HepG2 (cell line): ENCODE measurements around the gene NOTUM. TPM values are rescaled to one million over a fixed set of nuclear protein-coding genes. Genes with fewer than 3 reads are reported as not detected.

ENCODE experiments used
- AKAP8 ChIP-seq: sonication (generic); formaldehyde crosslinking; IDR thresholded peaks from 2 replicates; pipeline ENCODE4 v1.5.1; 2020; ENCODE audit warnings: mild to moderate bottlenecking, missing genetic modification reagents
- BCL6 ChIP-seq: IDR thresholded peaks from 2 replicates; pipeline ENCODE4 v1.6.1; 2016; ENCODE audit warnings: missing genetic modification reagents, missing compliant biosample characterization
- BRCA1 ChIP-seq: sonication (generic); formaldehyde crosslinking; IDR thresholded peaks from 2 replicates; pipeline ENCODE4 v1.4.0; 2020; ENCODE audit warnings: missing genetic modification reagents
- CEBPB ChIP-seq: IDR thresholded peaks from 2 replicates; pipeline ENCODE4 v1.6.1; 2011; ENCODE audit warnings: low read depth, low read length, improper control_type of control experiment, borderline replicate concordance
- ESRRA ChIP-seq: sonication (generic); formaldehyde crosslinking; IDR thresholded peaks from 2 replicates; pipeline ENCODE4 v1.5.1; 2020; ENCODE audit warnings: mild to moderate bottlenecking, low read depth, missing genetic modification reagents
- HDAC2 ChIP-seq: sonication (generic); formaldehyde crosslinking; IDR thresholded peaks from 2 replicates; pipeline ENCODE4 v1.4.0; 2020; ENCODE audit warnings: missing genetic modification reagents
- HMG20A ChIP-seq: IDR thresholded peaks from 2 replicates; pipeline ENCODE4 v1.6.1; 2016; ENCODE audit warnings: borderline replicate concordance
- IRF2 ChIP-seq: IDR thresholded peaks from 2 replicates; pipeline ENCODE4 v1.6.1; 2018; ENCODE audit warnings: missing genetic modification reagents, missing compliant biosample characterization
- MAZ ChIP-seq, 2 experiments: sonication (generic) in 1 of 2; formaldehyde crosslinking in 1 of 2; IDR thresholded peaks; 2 replicates each; pipeline versions ENCODE4 v1.5.0 to v1.6.1; 2012 to 2020; ENCODE audit warnings: low read depth in 2 of 2, mild to moderate bottlenecking in 2 of 2, borderline replicate concordance in 1 of 2, improper control_type of control experiment in 1 of 2, low read length in 1 of 2, missing genetic modification reagents in 1 of 2, moderate library complexity in 1 of 2
- MEIS2 ChIP-seq: sonication (generic); formaldehyde crosslinking; IDR thresholded peaks from 2 replicates; pipeline ENCODE4 v1.9.0; 2021; ENCODE audit warnings: mild to moderate bottlenecking, missing genetic modification reagents
- NCOA5 ChIP-seq: sonication (generic); formaldehyde crosslinking; IDR thresholded peaks from 2 replicates; pipeline ENCODE4 v1.4.0; 2020; ENCODE audit warnings: missing genetic modification reagents
- NFE2L1 ChIP-seq: sonication (generic); formaldehyde crosslinking; IDR thresholded peaks from 2 replicates; pipeline ENCODE4 v1.4.0; 2020; ENCODE audit warnings: missing genetic modification reagents, mild to moderate bottlenecking, borderline replicate concordance
- NR2F1 ChIP-seq, 2 experiments: fragments of 450-650 bp in 1 of 2; formaldehyde crosslinking in 1 of 2; IDR thresholded peaks; 2 replicates each; pipeline versions ENCODE4 v1.5.0 to v1.6.1; 2016 to 2020; ENCODE audit warnings: mild to moderate bottlenecking in 1 of 2, missing compliant biosample characterization in 1 of 2, missing genetic modification reagents in 1 of 2, moderate library complexity in 1 of 2
- POLR2A ChIP-seq, 2 experiments: IDR thresholded peaks; 2 replicates each; pipeline ENCODE4 v1.6.1; 2011; ENCODE audit warnings: low read depth in 2 of 2, low read length in 2 of 2, mild to moderate bottlenecking in 1 of 2, moderate library complexity in 1 of 2; ENCODE audit not compliant: insufficient read depth in 1 of 2
- ZNF10 ChIP-seq: sonication (generic); formaldehyde crosslinking; IDR thresholded peaks from 2 replicates; pipeline ENCODE4 v1.4.0; 2020; ENCODE audit warnings: mild to moderate bottlenecking, low read depth, missing genetic modification reagents, borderline replicate concordance
- ZNF232 ChIP-seq: sonication (generic); formaldehyde crosslinking; IDR thresholded peaks from 2 replicates; pipeline ENCODE4 v1.4.0; 2020; ENCODE audit warnings: missing genetic modification reagents, borderline replicate concordance
- ZNF263 ChIP-seq: sonication (generic); formaldehyde crosslinking; IDR thresholded peaks from 2 replicates; pipeline ENCODE4 v1.4.0; 2020; ENCODE audit warnings: missing genetic modification reagents
- ZNF530 ChIP-seq: sonication (generic); formaldehyde crosslinking; IDR thresholded peaks from 2 replicates; pipeline ENCODE4 v1.5.0; 2020; ENCODE audit warnings: low read depth, mild to moderate bottlenecking, missing genetic modification reagents
- ZNF550 ChIP-seq: sonication (generic); formaldehyde crosslinking; IDR thresholded peaks from 2 replicates; pipeline ENCODE4 v1.4.0; 2020; ENCODE audit warnings: mild to moderate bottlenecking, missing genetic modification reagents, borderline replicate concordance
- ZNF775 ChIP-seq: sonication (generic); formaldehyde crosslinking; IDR thresholded peaks from 2 replicates; pipeline ENCODE4 v1.4.0; 2020; ENCODE audit warnings: missing genetic modification reagents, mild to moderate bottlenecking, moderate library complexity, borderline replicate concordance
- ZNF780A ChIP-seq: sonication (generic); formaldehyde crosslinking; IDR thresholded peaks from 2 replicates; pipeline ENCODE4 v1.8.0; 2022; ENCODE audit warnings: mild to moderate bottlenecking, missing genetic modification reagents, moderate library complexity
- ZSCAN31 ChIP-seq: sonication (generic); formaldehyde crosslinking; IDR thresholded peaks from 2 replicates; pipeline ENCODE4 v1.5.0; 2020; ENCODE audit warnings: low read depth, mild to moderate bottlenecking, missing genetic modification reagents
- polyA plus RNA-seq, 8 experiments: library from polyadenylated mRNA; depleted of rRNA in 3 of 8; stranded (reverse) in 7 of 8; unstranded in 1 of 8; fragments of >200 nt; fragmentation: Illumina TruSeq in 4 of 8; extraction: Trizol in 4 of 8; gene quantifications; 2 replicates each; pipeline versions ENCODE4 v1.2.1 to v1.2.3, GENCODE V29; 2011 to 2016; ENCODE audit warnings: low read depth in 4 of 8, missing spikeins in 1 of 8, mixed read lengths in 1 of 8; ENCODE audit not compliant: insufficient read depth in 1 of 8
- total RNA-seq, 5 experiments: library from RNA; depleted of rRNA; stranded (reverse); fragments of >200 nt; fragmentation: Illumina TruSeq; extraction: Trizol; gene quantifications; 2 replicates each; pipeline ENCODE4 v1.2.3, GENCODE V29; 2016; ENCODE audit warnings: low read depth in 1 of 5
- TF ChIP-seq, protein P1 (sequence below): sonication (generic); formaldehyde crosslinking; IDR thresholded peaks from 2 replicates; pipeline ENCODE4 v1.8.1; 2023; ENCODE audit warnings: mild to moderate bottlenecking, moderate library complexity, missing genetic modification reagents
- TF ChIP-seq, protein P2 (sequence below): sonication (generic); formaldehyde crosslinking; IDR thresholded peaks from 2 replicates; pipeline ENCODE4 v1.5.0; 2020; ENCODE audit warnings: missing genetic modification reagents
- TF ChIP-seq, protein P3 (sequence below): sonication (generic); formaldehyde crosslinking; IDR thresholded peaks from 2 replicates; pipeline ENCODE4 v1.4.0; 2020; ENCODE audit warnings: mild to moderate bottlenecking, missing genetic modification reagents

The NOTUM gene
- total and polyA plus RNA-seq, 2 of the 13 experiments (the other 11 are each of a cell fraction or from before 2014, with no cell fraction given), result 150 to 160 TPM

DNA sequence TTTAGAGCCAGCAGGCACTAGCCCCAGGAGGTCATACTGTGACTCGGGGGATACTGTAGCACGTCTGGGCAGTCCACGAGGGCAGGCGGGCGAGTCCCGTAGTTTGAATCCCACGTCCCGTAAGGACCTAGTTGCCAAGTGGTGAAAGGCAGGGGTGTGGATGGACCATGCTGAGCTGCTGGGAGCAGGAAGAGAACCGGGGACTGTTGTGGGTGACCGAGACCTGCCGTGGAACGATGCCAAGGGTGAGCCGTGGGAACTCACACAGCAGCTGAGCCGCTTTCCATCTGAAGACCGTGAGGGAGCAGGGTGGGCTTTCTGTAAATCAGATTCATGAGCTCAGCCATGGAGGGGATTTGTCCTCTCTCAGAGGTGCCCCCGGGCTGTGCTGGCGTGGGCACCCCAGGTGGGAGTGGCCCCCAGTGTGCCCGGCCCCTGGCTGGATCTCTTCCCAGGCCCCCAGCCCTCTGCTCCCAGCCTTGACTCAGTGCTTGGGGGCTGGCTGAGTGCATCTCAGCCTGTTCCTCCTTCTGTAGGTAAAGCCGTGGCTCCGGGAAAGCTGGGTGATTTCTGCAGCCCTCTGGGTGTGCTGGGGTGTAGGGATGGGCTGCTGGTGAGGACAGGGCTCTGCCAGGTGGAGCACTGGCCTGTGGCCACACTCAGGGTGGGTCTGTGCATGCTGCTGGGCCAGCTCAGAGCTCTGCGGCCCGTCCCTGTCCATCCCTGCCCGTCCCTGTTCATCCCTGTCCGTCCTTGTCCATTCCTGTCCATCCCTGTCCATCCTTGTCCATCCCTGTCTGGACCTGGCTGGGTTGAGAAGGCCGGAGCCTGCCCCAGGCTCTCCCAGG lies 30.1 kb upstream of the NOTUM start (continued):
- TF ChIP-seq ZNF530 (CRISPR knock-in tag) (no peak), MAZ (IDR thresholded peaks at IDR 0.05; ENCODE audit: borderline replicate concordance, low read depth, low read length) (no peak), MAZ (CRISPR knock-in tag; IDR thresholded peaks at IDR 0.05; ENCODE audit: low read depth) (no peak), NCOA5 (CRISPR knock-in tag) (no peak), ZNF232 (0 out of 2 replicates have a peak, but pooled peaks have one; percentile 3), ZNF550 (CRISPR knock-in tag) (peak; percentile 86; the same call in 1 of the 2 replicates), HDAC2 (CRISPR knock-in tag) (no peak), BCL6 (no peak), HMG20A (no peak), NFE2L1 (CRISPR knock-in tag) (0 out of 2 replicates have a peak, but pooled peaks have one; percentile 66), ZNF263 (peak; percentile 58; the same call in 1 of the 2 replicates), NR2F1 (CRISPR knock-in tag; IDR thresholded peaks at IDR 0.05) (no peak; a peak in 1 of 4 replicates), POLR2A (IDR thresholded peaks at IDR 0.05; ENCODE audit: insufficient read depth in 1 of 2, low read depth in 2 of 2, low read length in 2 of 2) (no peak), MEIS2 (peak; percentile 7; the same call in 1 of the 2 replicates), AKAP8 (CRISPR knock-in tag) (peak; percentile 30), ZNF10 (CRISPR knock-in tag) (0 out of 2 replicates have a peak, but pooled peaks have one; percentile 67), ZNF780A (CRISPR knock-in tag) (0 out of 2 replicates have a peak, but pooled peaks have one; percentile 2), ZSCAN31 (CRISPR knock-in tag) (no peak), ESRRA (CRISPR knock-in tag) (peak; percentile 47), ZNF775 (CRISPR knock-in tag) (no peak), BRCA1 (CRISPR knock-in tag) (peak; percentile 19; the same call in 1 of the 2 replicates), IRF2 (CRISPR knock-in tag) (no peak), CEBPB (no peak)
- TF ChIP-seq, protein P1, sequence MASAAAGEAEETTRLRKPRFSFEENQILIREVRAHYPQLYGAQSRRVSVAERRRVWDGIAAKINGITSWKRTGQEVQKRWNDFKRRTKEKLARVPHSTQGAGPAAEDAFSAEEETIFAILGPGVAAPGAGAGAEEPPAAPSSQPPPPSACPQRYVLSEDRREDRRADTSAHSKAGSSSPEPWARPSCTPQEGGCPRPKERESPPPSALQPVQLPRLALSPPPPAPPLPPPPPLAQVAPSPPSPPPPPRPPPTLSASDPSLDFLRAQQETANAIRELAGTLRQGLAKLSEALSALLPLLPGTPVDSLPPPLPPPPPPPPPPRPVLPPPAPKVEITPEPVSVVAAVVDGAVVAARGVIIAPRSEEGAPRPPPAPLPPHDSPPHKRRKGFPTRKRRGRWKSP (CRISPR knock-in tag), result no peak
- TF ChIP-seq, protein P2, sequence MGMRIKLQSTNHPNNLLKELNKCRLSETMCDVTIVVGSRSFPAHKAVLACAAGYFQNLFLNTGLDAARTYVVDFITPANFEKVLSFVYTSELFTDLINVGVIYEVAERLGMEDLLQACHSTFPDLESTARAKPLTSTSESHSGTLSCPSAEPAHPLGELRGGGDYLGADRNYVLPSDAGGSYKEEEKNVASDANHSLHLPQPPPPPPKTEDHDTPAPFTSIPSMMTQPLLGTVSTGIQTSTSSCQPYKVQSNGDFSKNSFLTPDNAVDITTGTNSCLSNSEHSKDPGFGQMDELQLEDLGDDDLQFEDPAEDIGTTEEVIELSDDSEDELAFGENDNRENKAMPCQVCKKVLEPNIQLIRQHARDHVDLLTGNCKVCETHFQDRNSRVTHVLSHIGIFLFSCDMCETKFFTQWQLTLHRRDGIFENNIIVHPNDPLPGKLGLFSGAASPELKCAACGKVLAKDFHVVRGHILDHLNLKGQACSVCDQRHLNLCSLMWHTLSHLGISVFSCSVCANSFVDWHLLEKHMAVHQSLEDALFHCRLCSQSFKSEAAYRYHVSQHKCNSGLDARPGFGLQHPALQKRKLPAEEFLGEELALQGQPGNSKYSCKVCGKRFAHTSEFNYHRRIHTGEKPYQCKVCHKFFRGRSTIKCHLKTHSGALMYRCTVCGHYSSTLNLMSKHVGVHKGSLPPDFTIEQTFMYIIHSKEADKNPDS, result 0 out of 2 replicates have a peak, but pooled peaks have one; percentile 79
- TF ChIP-seq, protein P3, sequence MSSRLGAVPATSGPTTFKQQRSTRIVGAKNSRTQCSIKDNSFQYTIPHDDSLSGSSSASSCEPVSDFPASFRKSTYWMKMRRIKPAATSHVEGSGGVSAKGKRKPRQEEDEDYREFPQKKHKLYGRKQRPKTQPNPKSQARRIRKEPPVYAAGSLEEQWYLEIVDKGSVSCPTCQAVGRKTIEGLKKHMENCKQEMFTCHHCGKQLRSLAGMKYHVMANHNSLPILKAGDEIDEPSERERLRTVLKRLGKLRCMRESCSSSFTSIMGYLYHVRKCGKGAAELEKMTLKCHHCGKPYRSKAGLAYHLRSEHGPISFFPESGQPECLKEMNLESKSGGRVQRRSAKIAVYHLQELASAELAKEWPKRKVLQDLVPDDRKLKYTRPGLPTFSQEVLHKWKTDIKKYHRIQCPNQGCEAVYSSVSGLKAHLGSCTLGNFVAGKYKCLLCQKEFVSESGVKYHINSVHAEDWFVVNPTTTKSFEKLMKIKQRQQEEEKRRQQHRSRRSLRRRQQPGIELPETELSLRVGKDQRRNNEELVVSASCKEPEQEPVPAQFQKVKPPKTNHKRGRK, result 0 out of 2 replicates have a peak, but pooled peaks have one; percentile 70
